Tibial artery (tissue), 4 donors: Measurements from ENCODE around the gene RARB.

Source experiments
- DNase-seq, 2 donors: peaks; one replicate each; pipeline ENCODE4 v3.0.0-alpha.2; 2019
- H3K27ac ChIP-seq, 2 donors: fragments of 200-600 bp; sonication (generic) in 1 of 2; 1 replicate in 1 of 2; 2 replicates in 1 of 2; pipeline ENCODE4 v1.5.1; 2018 to 2019; ENCODE audit warnings: mild to moderate bottlenecking in 1 of 2
- H3K27me3 ChIP-seq, 2 donors: fragments of 200-600 bp; sonication (generic) in 1 of 2; one replicate each; pipeline versions ENCODE4 v1.5.1 to v1.6.0; 2016 to 2019
- H3K36me3 ChIP-seq, 3 donors: fragments of 200-600 bp; sonication (generic) in 2 of 3; one replicate each; pipeline ENCODE4 v1.5.1; 2016 to 2019; ENCODE audit warnings: mild to moderate bottlenecking in 2 of 3
- H3K4me1 ChIP-seq, 4 donors: fragments of 200-600 bp; sonication (generic) in 2 of 4; 1 replicate in 3 of 4; 2 replicates in 1 of 4; pipeline ENCODE4 v1.5.1; 2016 to 2019
- H3K4me3 ChIP-seq, 2 donors: fragments of 200-600 bp; sonication (generic) in 1 of 2; 1 replicate in 1 of 2; 2 replicates in 1 of 2; pipeline ENCODE4 v1.5.1; 2018 to 2019; ENCODE audit warnings: mild to moderate bottlenecking in 2 of 2
- H3K9me3 ChIP-seq, 3 donors: fragments of 200-600 bp; sonication (generic) in 1 of 3; one replicate each; pipeline ENCODE4 v1.5.1; 2016 to 2019
- CTCF ChIP-seq, 2 experiments: fragments of 200-600 bp in 1 of 2; fragments of 450-650 bp in 1 of 2; IDR thresholded peaks; one replicate each; pipeline ENCODE4 v1.5.1; 2017 to 2019; ENCODE audit warnings: antibody characterized with exemption in 2 of 2, mild to moderate bottlenecking in 1 of 2, moderate library complexity in 1 of 2
- intact Hi-C: fragments of 100-400 bp; cut with DNase I; formaldehyde crosslinking; loops from one replicate; pipeline ENCODE4 v1.15.0; 2023; ENCODE audit warnings: low total_unique reads

RARB gene

DNA sequence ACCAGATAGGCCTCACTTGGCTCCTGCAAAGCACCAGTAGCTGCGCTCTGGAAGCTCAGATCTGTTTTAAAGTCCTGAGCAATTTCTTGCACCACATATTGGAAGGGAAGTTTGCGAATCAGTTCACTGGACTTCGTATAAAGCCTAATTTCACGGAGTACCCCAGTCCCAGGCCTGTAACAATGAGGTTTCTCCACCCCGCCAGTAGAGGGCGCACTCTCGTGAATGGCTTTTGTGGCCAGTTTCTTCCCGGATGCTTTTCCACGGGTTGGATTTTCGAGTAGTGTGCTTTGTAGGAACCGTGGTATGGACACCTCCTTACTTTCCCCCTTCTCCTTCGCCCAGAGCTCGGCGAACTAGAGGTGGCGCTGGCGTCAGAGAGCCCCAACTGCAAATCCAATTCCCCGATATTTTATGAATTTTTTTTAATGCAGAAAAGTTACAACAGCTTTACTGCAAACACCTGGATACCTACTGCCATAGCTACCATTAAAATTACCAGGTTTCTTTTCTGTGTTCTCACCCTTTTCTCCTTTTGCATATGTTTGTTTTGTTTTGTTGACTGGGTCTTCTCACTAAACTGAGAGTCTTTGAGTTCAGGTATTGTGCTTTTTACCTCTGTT, 13.3 kb downstream of the RARB start:
- peak in 1 of 2 experiments; percentile 31 for TF ChIP-seq CTCF (IDR thresholded peaks at IDR 0.05)
- intact Hi-C loops: no loop called here
- H3K9me3 ChIP-seq: no peaks in the 10 kb centered on the region
- no peaks in the 10 kb centered on the region for H3K27me3 ChIP-seq
- DNase-seq: no peak
- H3K4me1 ChIP-seq: peaks cover 0 to 44% (median 4%) of the 10 kb centered on the region in 4 donors
- no peaks in the 10 kb centered on the region for H3K36me3 ChIP-seq
- H3K27ac ChIP-seq: no peak overlapping the region
- no peak overlapping the region for H3K4me3 ChIP-seq

DNA sequence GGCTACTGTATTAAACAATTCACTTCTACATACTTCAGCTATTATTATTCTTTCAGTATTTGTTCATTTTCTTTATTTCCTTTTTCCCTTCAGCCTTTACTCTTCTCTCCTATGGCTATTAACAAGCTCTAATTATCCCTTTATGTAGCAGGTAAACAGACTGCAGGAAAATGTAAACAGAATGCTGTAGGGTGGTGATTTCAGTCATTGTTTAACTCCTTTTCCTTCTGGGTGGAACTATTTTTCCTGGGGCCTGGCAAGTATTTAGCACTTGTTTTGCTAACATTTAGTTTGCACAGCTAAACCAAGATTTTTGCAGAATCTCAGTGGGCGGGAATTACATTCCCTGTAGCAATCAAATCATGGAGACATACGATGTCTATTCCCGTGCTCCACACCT, 14.4 kb downstream of the RARB start:
- intact Hi-C loops: no loop called here
- no peak for DNase-seq
- Histone ChIP-seq H3K4me1 (peaks cover 0 to 44% (median 4%) of the 10 kb centered on the region in 4 donors), H3K9me3 (no peaks in the 10 kb centered on the region), H3K27me3 (no peaks in the 10 kb centered on the region), H3K27ac (peak overlapping the region in 1 of 2 donors; percentile 36), H3K4me3 (no peak overlapping the region), H3K36me3 (no peaks in the 10 kb centered on the region)
- TF ChIP-seq CTCF (IDR thresholded peaks at IDR 0.05): no peak

GRCh38 chr3:25444273-25444672, 16.2 kb downstream of the RARB start:
- no peaks in the 10 kb centered on the region for H3K9me3 ChIP-seq
- intact Hi-C loops: no loop called here
- no peak overlapping the region for H3K4me3 ChIP-seq
- no peak for TF ChIP-seq CTCF (IDR thresholded peaks at IDR 0.05)
- H3K36me3 ChIP-seq: no peaks in the 10 kb centered on the region
- no peak for DNase-seq
- H3K27ac ChIP-seq: no peak overlapping the region
- H3K4me1 ChIP-seq: peaks cover 3 to 39% (median 12%) of the 10 kb centered on the region in 4 donors
- no peaks in the 10 kb centered on the region for H3K27me3 ChIP-seq

DNA sequence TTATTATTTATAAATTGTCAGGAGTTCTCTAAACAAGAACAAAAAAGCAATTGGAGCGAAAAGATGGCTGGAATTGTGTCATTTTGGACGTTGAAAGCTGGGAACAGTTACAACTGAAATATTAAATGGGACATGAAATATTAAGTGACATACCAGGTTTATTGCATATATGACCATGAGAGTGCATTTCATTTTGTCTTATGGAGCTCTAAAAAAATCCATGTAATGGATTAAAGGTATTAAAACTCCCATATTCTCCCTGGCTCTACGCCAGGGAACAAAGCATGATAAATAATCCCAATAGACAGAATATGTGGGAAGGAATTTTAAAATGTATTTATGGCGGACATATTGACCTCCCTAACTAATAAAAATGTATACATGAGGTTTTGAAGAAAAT, 17.7 kb downstream of the RARB start:
- intact Hi-C loops: no loop called here
- no peak for TF ChIP-seq CTCF (IDR thresholded peaks at IDR 0.05)
- DNase-seq: no peak
- Histone ChIP-seq H3K27me3 (no peaks in the 10 kb centered on the region), H3K4me1 (peaks cover 3 to 41% (median 14%) of the 10 kb centered on the region in 4 donors), H3K27ac (no peak overlapping the region), H3K4me3 (no peak overlapping the region), H3K36me3 (no peaks in the 10 kb centered on the region), H3K9me3 (no peaks in the 10 kb centered on the region)

- no peak overlapping the region for H3K27ac ChIP-seq
- intact Hi-C loops: no loop called here
Observed at GRCh38 chr3:25447285-25447684, 19.2 kb downstream of the RARB start.

More at GRCh38 chr3:25447285-25447684, 19.2 kb downstream of the RARB start:
- no peak for DNase-seq
- Histone ChIP-seq H3K9me3 (no peaks in the 10 kb centered on the region), H3K4me1 (peaks cover 3 to 39% (median 14%) of the 10 kb centered on the region in 4 donors), H3K27me3 (no peaks in the 10 kb centered on the region), H3K36me3 (no peaks in the 10 kb centered on the region), H3K4me3 (no peak overlapping the region)
- no peak for TF ChIP-seq CTCF (IDR thresholded peaks at IDR 0.05)
